Sigmoid colon (tissue), 4 donors: ENCODE data around the gene PASD1.

Experiments used
- CTCF ChIP-seq, 4 experiments: fragments of 450-650 bp in 3 of 4; fragments of 200-600 bp in 1 of 4; IDR thresholded peaks; one replicate each; pipeline ENCODE4 v1.5.1; 2016 to 2019; ENCODE audit warnings: antibody characterized with exemption in 4 of 4, mild to moderate bottlenecking in 3 of 4, moderate library complexity in 2 of 4
- POLR2AphosphoS5 ChIP-seq, 4 donors: sonication (generic); formaldehyde crosslinking; IDR thresholded peaks; one replicate each; pipeline ENCODE4 v1.6.1; 2017; ENCODE audit warnings: antibody characterized with exemption in 4 of 4

GRCh38 chrX:151723156-151723760 is 159.8 kb downstream of the PASD1 start:
- TF ChIP-seq CTCF (IDR thresholded peaks at IDR 0.05), result no peak
- TF ChIP-seq POLR2AphosphoS5 (IDR thresholded peaks at IDR 0.05), result no peak
